Testis (tissue), 2 donors: ENCODE results near the gene RAMP2.

ENCODE experiments used
- CTCF ChIP-seq, 3 experiments: fragments of 450-650 bp in 2 of 3; fragments of 200-600 bp in 1 of 3; sonication (generic) in 1 of 3; IDR thresholded peaks; one replicate each; pipeline ENCODE4 v1.5.1; 2016 to 2019; ENCODE audit warnings: antibody characterized with exemption in 3 of 3, mild to moderate bottlenecking in 2 of 3, moderate library complexity in 1 of 3
- POLR2A ChIP-seq: fragments of 450-650 bp; IDR thresholded peaks from one replicate; pipeline ENCODE4 v1.6.1; 2017; ENCODE audit warnings: antibody characterized with exemption, mild to moderate bottlenecking, moderate library complexity

DNA sequence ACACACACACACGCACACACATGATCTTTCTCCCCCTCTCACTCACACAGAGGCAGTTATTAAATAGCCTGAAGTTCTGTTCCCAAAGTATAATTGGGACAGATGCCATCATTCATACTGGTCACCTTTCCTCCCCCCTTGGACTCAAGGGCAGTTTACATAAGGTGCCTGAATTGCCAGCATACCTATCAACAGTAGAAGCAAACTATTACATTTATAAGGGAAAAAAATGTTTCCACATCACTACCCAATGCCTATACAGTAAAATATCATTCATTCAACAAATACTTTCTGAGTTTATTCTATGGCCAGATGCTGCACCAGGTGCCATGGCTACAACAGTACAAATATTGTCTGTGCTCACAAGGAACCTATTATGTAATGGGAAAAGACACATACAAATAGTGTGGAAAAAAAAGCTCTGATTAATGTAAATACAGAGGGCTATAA, 43.9 kb downstream of the RAMP2 start:
- TF ChIP-seq POLR2A (no peak), CTCF (IDR thresholded peaks at IDR 0.05) (no peak)
